ENCODE results near the gene AGPAT4. TPM values are rescaled to one million over a fixed set of nuclear protein-coding genes. Genes with fewer than 3 reads are reported as not detected.

The AGPAT4 gene
- total and polyA plus RNA-seq, 2 of the 13 experiments (the other 11 are each of a cell fraction or from before 2014, with no cell fraction given), result 0.07 to 0.13 TPM

DNA sequence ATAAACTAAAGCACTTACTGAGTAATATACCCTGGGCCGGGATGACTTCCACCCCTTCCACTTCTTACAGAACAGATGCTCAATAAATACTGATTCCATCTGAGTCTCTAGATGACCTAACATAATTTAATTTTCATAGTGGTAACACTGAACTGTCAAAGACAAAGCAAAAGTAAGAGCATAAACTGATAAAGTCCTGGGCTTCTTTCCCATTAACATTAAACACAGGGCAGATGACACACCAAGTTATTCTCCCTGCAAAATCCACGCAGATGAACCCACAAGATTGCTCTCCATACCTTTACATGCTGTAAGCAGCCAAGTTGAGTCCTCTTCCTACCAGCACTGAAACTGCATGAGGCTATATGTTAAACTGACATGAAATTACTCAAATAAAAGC lies 27.1 kb downstream of the AGPAT4 start:
- H3K9me3 ChIP-seq (ENCODE audit: low read length), result no peaks in the 10 kb centered on the region
- ChIA-PET CTCF (ENCODE audit: low intra/inter-chr PET ratio, low total read pairs) (no interaction called here), POLR2A (no interaction called here)
- H3K27me3 ChIP-seq (ENCODE audit: control insufficient read depth in 1 of 2, insufficient read depth in 2 of 2, low read length in 2 of 2), result peaks cover 2 to 16% of the 10 kb centered on the region in 2 experiments; a peak in 3 of 5 replicates
- no peaks in the 10 kb centered on the region for H3K4me1 ChIP-seq (ENCODE audit: insufficient read depth, low read length)
- no peak overlapping the region for H3K27ac ChIP-seq (ENCODE audit: extremely low read length, insufficient read depth, low read length)
- in situ Hi-C loops (cut with HindIII; ENCODE audit: extremely low pct_ligation_motif_present, low pct_unique_long_range_greater_than_20kb) (no loop called here), intact Hi-C loops (cut with micrococcal nuclease; ENCODE audit: unreplicated experiment) (no loop called here)
- ATAC-seq (no peak), DNase-seq (ENCODE audit: low spot score) (no peak), FAIRE-seq (no peak)
- H3K4me2 ChIP-seq (ENCODE audit: low read depth, low read length), result no peak overlapping the region
- WGBS (ENCODE audit: low lambda C conversion rate), result 19% methylated on average over 2 of the region's 2 CpGs
- H4K20me1 ChIP-seq (ENCODE audit: insufficient read depth, low read length), result no peaks in the 10 kb centered on the region
- H3K4me3 ChIP-seq (replicated peaks in 1 of 3; ENCODE audit: insufficient read depth in 1 of 3, low read depth in 2 of 3, low read length in 3 of 3), result no peak overlapping the region
- no peak for TF ChIP-seq EZH2 (conservative IDR thresholded peaks at IDR 0.05; ENCODE audit: low read depth, low read length)
- no peak for TF ChIP-seq WIZ (CRISPR knock-in tag; IDR thresholded peaks at IDR 0.05)
- no peak for TF ChIP-seq HMG20A (CRISPR knock-in tag; IDR thresholded peaks at IDR 0.05; ENCODE audit: borderline replicate concordance)
- no peak for TF ChIP-seq ZNF788 (CRISPR knock-in tag; IDR thresholded peaks at IDR 0.05; ENCODE audit: borderline replicate concordance)
- no peak for TF ChIP-seq ZFP36L1 (CRISPR knock-in tag; IDR thresholded peaks at IDR 0.05)
- TF ChIP-seq CEBPG (CRISPR knock-in tag; IDR thresholded peaks at IDR 0.05), result no peak
- H3K9ac ChIP-seq (ENCODE audit: insufficient read depth, low read depth, low read length), result no peak overlapping the region
- H2AFZ ChIP-seq (ENCODE audit: low read length), result no peak overlapping the region
- H3K36me3 ChIP-seq (replicated peaks in 1 of 2; ENCODE audit: control insufficient read depth in 1 of 2, insufficient read depth in 2 of 2, low read length in 2 of 2), result no peaks in the 10 kb centered on the region
- H3K79me2 ChIP-seq (ENCODE audit: insufficient read depth, low read length), result no peaks in the 10 kb centered on the region
- BruUV-seq (replicated peaks), result no TSS peak

DNA sequence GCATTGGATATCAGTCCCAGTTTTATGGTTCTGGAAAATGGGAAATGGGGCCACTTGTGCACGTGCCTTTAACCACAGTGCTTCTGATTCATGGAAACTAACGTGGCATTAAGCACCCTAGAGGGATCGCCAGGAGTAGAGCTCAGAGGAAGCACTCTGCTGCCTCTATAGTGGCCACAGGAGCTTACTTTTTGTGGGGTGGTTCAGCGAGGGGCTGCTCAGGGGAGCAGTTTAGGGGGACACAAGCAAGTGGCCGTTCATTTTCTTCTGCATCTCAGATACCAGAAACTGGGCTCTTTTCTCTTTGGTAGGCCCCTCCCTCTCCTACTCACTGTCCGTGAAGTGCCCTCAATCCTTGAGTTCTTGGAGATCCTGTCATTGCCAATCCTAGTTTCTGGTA lies 28.5 kb downstream of the AGPAT4 start:
- no peak for DNase-seq (ENCODE audit: low spot score)
- no peaks in the 10 kb centered on the region for H3K36me3 ChIP-seq (replicated peaks in 1 of 2; ENCODE audit: control insufficient read depth in 1 of 2, insufficient read depth in 2 of 2, low read length in 2 of 2)
- intact Hi-C loops (cut with micrococcal nuclease; ENCODE audit: unreplicated experiment), result no loop called here
- no peak for TF ChIP-seq ZNF781 (CRISPR knock-in tag; IDR thresholded peaks at IDR 0.05; ENCODE audit: borderline replicate concordance, not compliant biosample characterization)
- TF ChIP-seq, protein P1, sequence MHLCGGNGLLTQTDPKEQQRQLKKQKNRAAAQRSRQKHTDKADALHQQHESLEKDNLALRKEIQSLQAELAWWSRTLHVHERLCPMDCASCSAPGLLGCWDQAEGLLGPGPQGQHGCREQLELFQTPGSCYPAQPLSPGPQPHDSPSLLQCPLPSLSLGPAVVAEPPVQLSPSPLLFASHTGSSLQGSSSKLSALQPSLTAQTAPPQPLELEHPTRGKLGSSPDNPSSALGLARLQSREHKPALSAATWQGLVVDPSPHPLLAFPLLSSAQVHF (CRISPR knock-in tag; IDR thresholded peaks at IDR 0.05), result no peak
- TF ChIP-seq ZNF607 (CRISPR knock-in tag; IDR thresholded peaks at IDR 0.05; ENCODE audit: borderline replicate concordance), result no peak
- TF ChIP-seq, protein P2, sequence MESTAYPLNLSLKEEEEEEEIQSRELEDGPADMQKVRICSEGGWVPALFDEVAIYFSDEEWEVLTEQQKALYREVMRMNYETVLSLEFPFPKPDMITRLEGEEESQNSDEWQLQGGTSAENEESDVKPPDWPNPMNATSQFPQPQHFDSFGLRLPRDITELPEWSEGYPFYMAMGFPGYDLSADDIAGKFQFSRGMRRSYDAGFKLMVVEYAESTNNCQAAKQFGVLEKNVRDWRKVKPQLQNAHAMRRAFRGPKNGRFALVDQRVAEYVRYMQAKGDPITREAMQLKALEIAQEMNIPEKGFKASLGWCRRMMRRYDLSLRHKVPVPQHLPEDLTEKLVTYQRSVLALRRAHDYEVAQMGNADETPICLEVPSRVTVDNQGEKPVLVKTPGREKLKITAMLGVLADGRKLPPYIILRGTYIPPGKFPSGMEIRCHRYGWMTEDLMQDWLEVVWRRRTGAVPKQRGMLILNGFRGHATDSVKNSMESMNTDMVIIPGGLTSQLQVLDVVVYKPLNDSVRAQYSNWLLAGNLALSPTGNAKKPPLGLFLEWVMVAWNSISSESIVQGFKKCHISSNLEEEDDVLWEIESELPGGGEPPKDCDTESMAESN (CRISPR knock-in tag; conservative IDR thresholded peaks at IDR 0.05), result no peak
- no peak for TF ChIP-seq ZNF101 (CRISPR knock-in tag; IDR thresholded peaks at IDR 0.05; ENCODE audit: borderline replicate concordance, low read depth)
- TF ChIP-seq, protein P3, sequence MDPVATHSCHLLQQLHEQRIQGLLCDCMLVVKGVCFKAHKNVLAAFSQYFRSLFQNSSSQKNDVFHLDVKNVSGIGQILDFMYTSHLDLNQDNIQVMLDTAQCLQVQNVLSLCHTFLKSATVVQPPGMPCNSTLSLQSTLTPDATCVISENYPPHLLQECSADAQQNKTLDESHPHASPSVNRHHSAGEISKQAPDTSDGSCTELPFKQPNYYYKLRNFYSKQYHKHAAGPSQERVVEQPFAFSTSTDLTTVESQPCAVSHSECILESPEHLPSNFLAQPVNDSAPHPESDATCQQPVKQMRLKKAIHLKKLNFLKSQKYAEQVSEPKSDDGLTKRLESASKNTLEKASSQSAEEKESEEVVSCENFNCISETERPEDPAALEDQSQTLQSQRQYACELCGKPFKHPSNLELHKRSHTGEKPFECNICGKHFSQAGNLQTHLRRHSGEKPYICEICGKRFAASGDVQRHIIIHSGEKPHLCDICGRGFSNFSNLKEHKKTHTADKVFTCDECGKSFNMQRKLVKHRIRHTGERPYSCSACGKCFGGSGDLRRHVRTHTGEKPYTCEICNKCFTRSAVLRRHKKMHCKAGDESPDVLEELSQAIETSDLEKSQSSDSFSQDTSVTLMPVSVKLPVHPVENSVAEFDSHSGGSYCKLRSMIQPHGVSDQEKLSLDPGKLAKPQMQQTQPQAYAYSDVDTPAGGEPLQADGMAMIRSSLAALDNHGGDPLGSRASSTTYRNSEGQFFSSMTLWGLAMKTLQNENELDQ (CRISPR knock-in tag; IDR thresholded peaks at IDR 0.05; ENCODE audit: borderline replicate concordance), result no peak
- TF ChIP-seq ZNF484 (CRISPR knock-in tag; IDR thresholded peaks at IDR 0.05; ENCODE audit: borderline replicate concordance, low read depth), result no peak
- TF ChIP-seq, protein P4, sequence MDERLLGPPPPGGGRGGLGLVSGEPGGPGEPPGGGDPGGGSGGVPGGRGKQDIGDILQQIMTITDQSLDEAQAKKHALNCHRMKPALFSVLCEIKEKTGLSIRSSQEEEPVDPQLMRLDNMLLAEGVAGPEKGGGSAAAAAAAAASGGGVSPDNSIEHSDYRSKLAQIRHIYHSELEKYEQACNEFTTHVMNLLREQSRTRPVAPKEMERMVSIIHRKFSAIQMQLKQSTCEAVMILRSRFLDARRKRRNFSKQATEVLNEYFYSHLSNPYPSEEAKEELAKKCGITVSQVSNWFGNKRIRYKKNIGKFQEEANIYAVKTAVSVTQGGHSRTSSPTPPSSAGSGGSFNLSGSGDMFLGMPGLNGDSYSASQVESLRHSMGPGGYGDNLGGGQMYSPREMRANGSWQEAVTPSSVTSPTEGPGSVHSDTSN (CRISPR knock-in tag; IDR thresholded peaks at IDR 0.05), result no peak

More for the DNA sequence above, 28.5 kb downstream of the AGPAT4 start:
- H2AFZ ChIP-seq (ENCODE audit: low read length), result no peak overlapping the region
- no peak overlapping the region for H3K4me3 ChIP-seq (replicated peaks in 1 of 3; ENCODE audit: insufficient read depth in 1 of 3, low read depth in 2 of 3, low read length in 3 of 3)
- no peak for ATAC-seq
- H3K4me2 ChIP-seq (ENCODE audit: low read depth, low read length), result no peak overlapping the region
- 10% methylated on average over 6 of the region's 6 CpGs for WGBS (ENCODE audit: low lambda C conversion rate)
- no peaks in the 10 kb centered on the region for H3K4me1 ChIP-seq (ENCODE audit: insufficient read depth, low read length)
- H3K27me3 ChIP-seq (ENCODE audit: control insufficient read depth in 1 of 2, insufficient read depth in 2 of 2, low read length in 2 of 2), result peaks cover 2 to 16% of the 10 kb centered on the region in 2 experiments; a peak in 3 of 5 replicates
- no peak overlapping the region for H3K9ac ChIP-seq (ENCODE audit: insufficient read depth, low read depth, low read length)
- POLR2A ChIA-PET, result no interaction called here
- H3K9me3 ChIP-seq (ENCODE audit: low read length), result no peaks in the 10 kb centered on the region
- H3K79me2 ChIP-seq (ENCODE audit: insufficient read depth, low read length), result no peaks in the 10 kb centered on the region
- no peaks in the 10 kb centered on the region for H4K20me1 ChIP-seq (ENCODE audit: insufficient read depth, low read length)
- CTCF ChIA-PET (ENCODE audit: low intra/inter-chr PET ratio, low total read pairs), result no interaction called here
- FAIRE-seq, result no peak
- BruUV-seq (replicated peaks), result no TSS peak
- in situ Hi-C loops (cut with HindIII; ENCODE audit: extremely low pct_ligation_motif_present, low pct_unique_long_range_greater_than_20kb), result no loop called here
- no peak overlapping the region for H3K27ac ChIP-seq (ENCODE audit: extremely low read length, insufficient read depth, low read length)

Measured in HepG2 (cell line).